OCI-LY3 (cell line): Measurements from ENCODE around the gene PSMC3IP.
A peak's percentile ranks its signal among the peaks of the same experiment; 100 is the strongest.

ENCODE experiments used
- H2AFZ ChIP-seq: fragments of 200-600, 300-600 bp; shearing (Covaris generic); 2 replicates; pipeline ENCODE4 v1.6.0; 2014; ENCODE audit warnings: antibody characterized with exemption, low read depth, low read length
- H3K27ac ChIP-seq: fragments of 200-600, 300-600 bp; sonication (generic); 2 replicates; pipeline ENCODE4 v1.5.1; 2014; ENCODE audit warnings: mild to moderate bottlenecking, low read length, moderate library complexity, mixed read lengths
- H3K27me3 ChIP-seq: fragments of 200-600, 300-600 bp; sonication (generic); 2 replicates; pipeline ENCODE4 v1.6.1; 2014; ENCODE audit warnings: low read depth, low read length, mixed read lengths
- H3K36me3 ChIP-seq: fragments of 200-600, 300-600 bp; sonication (generic); replicated peaks from 2 replicates; pipeline ENCODE3; 2014; ENCODE audit warnings: low read depth, low read length, mixed read lengths
- H3K4me1 ChIP-seq: fragments of 300-600, 200-600 bp; sonication (generic); 2 replicates; pipeline ENCODE4 v1.6.1; 2014; ENCODE audit warnings: low read length, mixed read lengths
- H3K4me2 ChIP-seq: fragments of 200-600, 300-600 bp; sonication (generic); 2 replicates; pipeline ENCODE4 v1.6.1; 2014; ENCODE audit warnings: low read length, mixed read lengths
- H3K4me3 ChIP-seq: fragments of 300-600, 200-600 bp; sonication (generic); 2 replicates; pipeline ENCODE4 v1.5.1; 2014; ENCODE audit warnings: antibody characterized with exemption, mild to moderate bottlenecking, low read length, moderate library complexity
- H3K79me2 ChIP-seq: fragments of 300-600, 200-600 bp; shearing (Covaris generic); 2 replicates; pipeline ENCODE4 v1.6.1; 2014; ENCODE audit warnings: mild to moderate bottlenecking, low read length, mixed read lengths
- H3K9ac ChIP-seq: fragments of 300-600, 200-600 bp; shearing (Covaris generic); 2 replicates; pipeline ENCODE4 v1.6.0; 2014; ENCODE audit warnings: mild to moderate bottlenecking, low read length, moderate library complexity
- H3K9me3 ChIP-seq: fragments of 200-600, 300-600 bp; shearing (Covaris generic); 2 replicates; pipeline ENCODE4 v1.6.1; 2014; ENCODE audit warnings: low read length, mixed read lengths; ENCODE audit not compliant: insufficient read depth
- H4K20me1 ChIP-seq: fragments of 200-600, 300-600 bp; sonication (generic); 2 replicates; pipeline ENCODE4 v1.6.1; 2016; ENCODE audit warnings: low read length, mixed read lengths; ENCODE audit not compliant: insufficient read depth
- CTCF ChIP-seq: fragments of 200-600, 300-600 bp; sonication (generic); IDR thresholded peaks from 2 replicates; pipeline ENCODE4 v1.5.1; 2014; ENCODE audit warnings: antibody characterized with exemption, low read length, low read depth
- EZH2phosphoT487 ChIP-seq: fragments of 200-600 bp; shearing (Covaris generic); IDR thresholded peaks from 2 replicates; pipeline ENCODE4 v1.6.1; 2018; ENCODE audit warnings: antibody characterized with exemption, mixed run types, low read depth

The PSMC3IP gene

GRCh38 chr17:42579794-42580551, 2.4 kb upstream of the PSMC3IP start:
- Histone ChIP-seq H4K20me1 (no peaks in the 10 kb centered on the region), H3K9ac (no peak overlapping the region), H3K4me2 (no peak overlapping the region), H3K4me3 (no peak overlapping the region), H3K27me3 (no peaks in the 10 kb centered on the region), H3K9me3 (no peaks in the 10 kb centered on the region), H3K4me1 (peaks cover 24% of the 10 kb centered on the region), H3K79me2 (peaks cover 38% of the 10 kb centered on the region), H3K36me3 (peaks cover 60% of the 10 kb centered on the region), H2AFZ (no peak overlapping the region), H3K27ac (no peak overlapping the region)
- no peak for TF ChIP-seq EZH2phosphoT487

GRCh38 chr17:42578282-42578869, 847 bp upstream of the PSMC3IP start:
- H3K4me3 ChIP-seq = peak overlapping the region; percentile 97
- no peaks in the 10 kb centered on the region for H4K20me1 ChIP-seq
- H3K27me3 ChIP-seq = no peaks in the 10 kb centered on the region
- peaks cover 24% of the 10 kb centered on the region for H3K4me1 ChIP-seq
- H3K27ac ChIP-seq = peak overlapping the region; percentile 92
- peaks cover 61% of the 10 kb centered on the region for H3K36me3 ChIP-seq
- H3K4me2 ChIP-seq = peak overlapping the region; percentile 84
- no peak overlapping the region for H2AFZ ChIP-seq
- H3K9ac ChIP-seq = peak overlapping the region; percentile 99
- peaks cover 38% of the 10 kb centered on the region for H3K79me2 ChIP-seq
- H3K9me3 ChIP-seq = no peaks in the 10 kb centered on the region
- TF ChIP-seq CTCF (peak; percentile 78), EZH2phosphoT487 (no peak)

GRCh38 chr17:42577140-42577531, 393 bp downstream of the PSMC3IP start:
- Histone ChIP-seq H3K27me3 (no peaks in the 10 kb centered on the region), H3K4me2 (peak overlapping the region; percentile 98), H3K9ac (peak overlapping the region; percentile 99), H3K27ac (peak overlapping the region; percentile 42), H3K36me3 (peaks cover 59% of the 10 kb centered on the region), H3K9me3 (no peaks in the 10 kb centered on the region), H3K79me2 (peaks cover 38% of the 10 kb centered on the region), H3K4me3 (peak overlapping the region; percentile 97), H2AFZ (no peak overlapping the region), H4K20me1 (no peaks in the 10 kb centered on the region), H3K4me1 (peaks cover 24% of the 10 kb centered on the region)
- no peak for TF ChIP-seq CTCF
- TF ChIP-seq EZH2phosphoT487 = no peak

GRCh38 chr17:42574463-42574862, 3.1 kb downstream of the PSMC3IP start:
- no peak overlapping the region for H3K4me2 ChIP-seq
- TF ChIP-seq EZH2phosphoT487 (no peak), CTCF (no peak)
- peaks cover 57% of the 10 kb centered on the region for H3K36me3 ChIP-seq
- peaks cover 28% of the 10 kb centered on the region for H3K4me1 ChIP-seq
- no peaks in the 10 kb centered on the region for H3K9me3 ChIP-seq
- no peak overlapping the region for H3K4me3 ChIP-seq
- peaks cover 36% of the 10 kb centered on the region for H3K79me2 ChIP-seq
- H3K27ac ChIP-seq = no peak overlapping the region
- no peak overlapping the region for H2AFZ ChIP-seq
- H4K20me1 ChIP-seq = 0 out of 2 replicates have a peak, but pooled peaks cover 2% of the 10 kb centered on the region
- no peak overlapping the region for H3K9ac ChIP-seq
- H3K27me3 ChIP-seq = no peaks in the 10 kb centered on the region
